K562 (cell line): ENCODE results near the gene ZMYND19. TPM values are rescaled to one million over a fixed set of nuclear protein-coding genes. Genes with fewer than 3 reads are reported as not detected.

Source experiments
- ATAC-seq: fragments of 200-7000 bp; cut with Tn5 transposase; 3 replicates; pipeline ENCODE4 v1.9.1; 2020; ENCODE audit warnings: moderate library complexity
- BruUV-seq: library from RNA; stranded (reverse); fragments of 400-500 nt; replicated peaks from 2 replicates; lab custom pipeline; 2021; lab: Mats Ljungman, UMichigan
- CTCF ChIA-PET: fragments of 300-600 bp; formaldehyde crosslinking; extraction: SDS; loops from one replicate; lab custom pipeline; 2021; ENCODE audit warnings: low intra/inter-chr PET ratio; lab: Yijun Ruan, JAX
- POLR2A ChIA-PET: fragments of 300-600, 350-650 bp; sonication (Branson Sonifier 250); formaldehyde crosslinking; extraction: SDS; loops from one replicate; lab custom pipeline; 2021; ENCODE audit warnings: antibody characterized with exemption, inconsistent platforms; lab: Yijun Ruan, JAX
- DNase-seq, 4 experiments: peaks; one replicate each; pipeline versions ENCODE4 v3.0.0 to v3.0.0-alpha.2; 2011 to 2018; ENCODE audit warnings: low spot score in 3 of 4, mixed read lengths in 3 of 4; ENCODE audit errors: extremely low read depth in 1 of 4
- FAIRE-seq: peaks from 2 replicates; lab custom pipeline; 2011; peaks lifted over from hg19 to GRCh38; lab: Jason Lieb, UNC
- H2AFZ ChIP-seq: 2 replicates; pipeline ENCODE4 v1.6.0; 2011; ENCODE audit warnings: low read depth, low read length, control low read depth, inconsistent platforms
- H3K27ac ChIP-seq: fragments of 200-600 bp; 3 replicates; pipeline ENCODE4 v1.8.0; 2011; ENCODE audit warnings: low read depth, mild to moderate bottlenecking, control low read depth, inconsistent platforms, low read length, moderate library complexity, mixed read lengths; ENCODE audit errors: extremely low read depth
- H3K27me3 ChIP-seq, 2 experiments: fragments of 300-600 bp in 1 of 2; 2 replicates in 1 of 2; 3 replicates in 1 of 2; pipeline versions ENCODE4 v1.6.0 to v1.8.0; 2011; ENCODE audit warnings: inconsistent platforms in 2 of 2, low read length in 2 of 2, mild to moderate bottlenecking in 1 of 2, mixed read lengths in 1 of 2, moderate library complexity in 1 of 2; ENCODE audit not compliant: control insufficient read depth in 2 of 2, insufficient read depth in 2 of 2
- H3K36me3 ChIP-seq: fragments of 300-600 bp; 3 replicates; pipeline ENCODE4 v1.8.0; 2011; ENCODE audit warnings: mild to moderate bottlenecking, low read length, inconsistent platforms; ENCODE audit not compliant: control insufficient read depth, insufficient read depth
- H3K4me1 ChIP-seq, 2 experiments: fragments of 200-600 bp in 1 of 2; replicated peaks in 1 of 2; 2 replicates in 1 of 2; 3 replicates in 1 of 2; pipeline versions ENCODE4 v1.5.1 to v1.8.0; 2011; ENCODE audit warnings: inconsistent platforms in 2 of 2, low read length in 2 of 2, mild to moderate bottlenecking in 1 of 2, mixed read lengths in 1 of 2, moderate library complexity in 1 of 2; ENCODE audit not compliant: control insufficient read depth in 2 of 2, insufficient read depth in 2 of 2
- H3K4me2 ChIP-seq: 2 replicates; pipeline ENCODE4 v1.6.1; 2011; ENCODE audit warnings: low read length, control low read depth, inconsistent platforms, mixed read lengths; ENCODE audit not compliant: insufficient read depth
- H3K4me3 ChIP-seq: fragments of 200-600 bp; sonication (generic), shearing (Covaris generic); 2 replicates; pipeline ENCODE4 v1.5.1; 2016; ENCODE audit warnings: control low read depth, inconsistent platforms
- H3K79me2 ChIP-seq: fragments of 200-600 bp; 3 replicates; pipeline ENCODE4 v1.8.0; 2011; ENCODE audit warnings: low read length, inconsistent platforms; ENCODE audit not compliant: control insufficient read depth, insufficient read depth
- H3K9ac ChIP-seq, 2 experiments: 2 replicates each; pipeline versions ENCODE4 v1.6.0 to v1.6.1; 2011; ENCODE audit warnings: low read depth in 2 of 2, low read length in 2 of 2, control low read depth in 1 of 2, inconsistent platforms in 1 of 2, mild to moderate bottlenecking in 1 of 2, mixed read lengths in 1 of 2; ENCODE audit not compliant: insufficient read depth in 1 of 2
- H3K9me1 ChIP-seq: one replicate; pipeline ENCODE4 v1.6.0; 2011; ENCODE audit warnings: inconsistent platforms, mild to moderate bottlenecking, low read length, moderate library complexity; ENCODE audit not compliant: control insufficient read depth, insufficient read depth
- H3K9me3 ChIP-seq: replicated peaks from 2 replicates; pipeline ENCODE4 v1.5.1; 2011; ENCODE audit warnings: low read depth, low read length, inconsistent platforms; ENCODE audit not compliant: control insufficient read depth, insufficient read depth
- H4K20me1 ChIP-seq: replicated peaks from 2 replicates; pipeline ENCODE4 v1.6.1; 2011; ENCODE audit warnings: low read length, inconsistent platforms, mixed read lengths; ENCODE audit not compliant: control insufficient read depth, insufficient read depth
- CHD1 ChIP-seq: fragments of 200-600 bp; sonication (generic); IDR thresholded peaks from one replicate; pipeline ENCODE4 v1.6.1; 2012; ENCODE audit warnings: mild to moderate bottlenecking, moderate library complexity, low read length, inconsistent platforms
- DPF2 ChIP-seq: fragments of 450-650 bp; IDR thresholded peaks from 2 replicates; pipeline ENCODE4 v1.6.1; 2016
- KDM1A ChIP-seq, 2 experiments: fragments of 450-650 bp; IDR thresholded peaks; 2 replicates each; pipeline ENCODE4 v1.6.1; 2016; ENCODE audit warnings: mild to moderate bottlenecking in 2 of 2
- MXI1 ChIP-seq: IDR thresholded peaks from 2 replicates; pipeline ENCODE4 v1.6.1; 2011; ENCODE audit warnings: low read depth, mild to moderate bottlenecking, improper control_type of control experiment, low read length
- MYC ChIP-seq, 2 experiments: fragments of 250-450 bp in 1 of 2; sonication (Bioruptor Pico) in 1 of 2; IDR thresholded peaks; 2 replicates each; pipeline versions ENCODE4 v1.5.1 to v1.6.1; 2012 to 2021; ENCODE audit warnings: low read depth in 2 of 2, borderline replicate concordance in 1 of 2, improper control_type of control experiment in 1 of 2, low read length in 1 of 2, mild to moderate bottlenecking in 1 of 2, moderate library complexity in 1 of 2
- NR1H2 ChIP-seq: sonication (generic); formaldehyde crosslinking; IDR thresholded peaks from 2 replicates; pipeline ENCODE4 v1.4.0; 2020; ENCODE audit warnings: mild to moderate bottlenecking, missing genetic modification reagents
- POLR2A ChIP-seq: fragments of 450-650 bp; conservative IDR thresholded peaks from 2 replicates; pipeline ENCODE4 v1.6.1; 2016
- TAF1 ChIP-seq: IDR thresholded peaks from 2 replicates; pipeline ENCODE4 v1.6.1; 2011; ENCODE audit warnings: mild to moderate bottlenecking, low read length, moderate library complexity; ENCODE audit not compliant: insufficient read depth, control insufficient read depth, severe bottlenecking; ENCODE audit errors: extremely low read depth
- ZNF282 ChIP-seq: sonication (generic); formaldehyde crosslinking; IDR thresholded peaks from 2 replicates; pipeline ENCODE4 v1.8.1; 2023; ENCODE audit warnings: missing genetic modification reagents
- ZNF76 ChIP-seq: fragments of 250-450 bp; sonication (Bioruptor Pico); IDR thresholded peaks from 2 replicates; pipeline ENCODE4 v1.4.0; 2020; ENCODE audit warnings: mild to moderate bottlenecking, moderate library complexity, borderline replicate concordance
- WGBS: fragments of 100-300 bp; shearing (Covaris generic); methylation state at CpG from one replicate; pipeline ENCODE4 v1.1.6; 2016; ENCODE audit warnings: low coverage, mixed read lengths; ENCODE audit not compliant: insufficient coverage; ENCODE audit errors: missing lambda C conversion rate; 5-methylcytosine and 5-hydroxymethylcytosine counted together
- in situ Hi-C: fragments of 300-500 bp; cut with MboI; formaldehyde crosslinking; loops from 4 replicates; pipeline ENCODE4 v1.15.0; 2018; ENCODE audit warnings: inconsistent platforms, mixed read lengths
- intact Hi-C: fragments of 100-400 bp; cut with micrococcal nuclease; formaldehyde crosslinking; loops from 2 replicates; pipeline ENCODE4 v1.14.2; 2022
- polyA plus RNA-seq, 8 experiments: library from polyadenylated mRNA; depleted of rRNA in 4 of 8; stranded (reverse) in 5 of 8; unstranded in 3 of 8; fragments of >200 nt; fragmentation: Nextera tagmentation in 2 of 8; fragmentation: Illumina TruSeq in 1 of 8; extraction: Ambion mirVana in 2 of 8; extraction: Trizol in 1 of 8; gene quantifications; 2 replicates each; pipeline versions ENCODE4 v1.2.1 to v1.2.3, GENCODE V29; 2011 to 2014; ENCODE audit warnings: inconsistent platforms in 1 of 8, missing spikeins in 1 of 8
- total RNA-seq, 7 experiments: library from RNA; depleted of rRNA in 6 of 7; stranded (reverse); fragments of >200 nt in 6 of 7; fragmentation: Illumina TruSeq in 2 of 7; extraction: Trizol in 2 of 7; gene quantifications; 2 replicates each; pipeline versions ENCODE4 v1.2.1 to v1.2.3, GENCODE V29; 2011 to 2021; ENCODE audit warnings: low replicate concordance in 1 of 7
- TF ChIP-seq, protein P1 (sequence below): sonication (generic); formaldehyde crosslinking; IDR thresholded peaks from 2 replicates; pipeline ENCODE4 v1.8.1; 2023; ENCODE audit warnings: mild to moderate bottlenecking, missing genetic modification reagents
- TF ChIP-seq, protein P2 (sequence below): fragments of 450-650 bp; IDR thresholded peaks from 2 replicates; pipeline ENCODE4 v1.6.1; 2016; ENCODE audit warnings: borderline replicate concordance
- TF ChIP-seq, protein P3 (sequence below): fragments of 250-450 bp; sonication (Bioruptor Pico); IDR thresholded peaks from 2 replicates; pipeline ENCODE4 v1.8.0; 2022; ENCODE audit warnings: inconsistent platforms, mild to moderate bottlenecking, moderate library complexity, borderline replicate concordance

The ZMYND19 gene
- total and polyA plus RNA-seq, 9 of the 15 experiments (the other 6 are each of a cell fraction or from before 2014, with no cell fraction given) = 1.0 to 86.7 (median 44.0) TPM

DNA sequence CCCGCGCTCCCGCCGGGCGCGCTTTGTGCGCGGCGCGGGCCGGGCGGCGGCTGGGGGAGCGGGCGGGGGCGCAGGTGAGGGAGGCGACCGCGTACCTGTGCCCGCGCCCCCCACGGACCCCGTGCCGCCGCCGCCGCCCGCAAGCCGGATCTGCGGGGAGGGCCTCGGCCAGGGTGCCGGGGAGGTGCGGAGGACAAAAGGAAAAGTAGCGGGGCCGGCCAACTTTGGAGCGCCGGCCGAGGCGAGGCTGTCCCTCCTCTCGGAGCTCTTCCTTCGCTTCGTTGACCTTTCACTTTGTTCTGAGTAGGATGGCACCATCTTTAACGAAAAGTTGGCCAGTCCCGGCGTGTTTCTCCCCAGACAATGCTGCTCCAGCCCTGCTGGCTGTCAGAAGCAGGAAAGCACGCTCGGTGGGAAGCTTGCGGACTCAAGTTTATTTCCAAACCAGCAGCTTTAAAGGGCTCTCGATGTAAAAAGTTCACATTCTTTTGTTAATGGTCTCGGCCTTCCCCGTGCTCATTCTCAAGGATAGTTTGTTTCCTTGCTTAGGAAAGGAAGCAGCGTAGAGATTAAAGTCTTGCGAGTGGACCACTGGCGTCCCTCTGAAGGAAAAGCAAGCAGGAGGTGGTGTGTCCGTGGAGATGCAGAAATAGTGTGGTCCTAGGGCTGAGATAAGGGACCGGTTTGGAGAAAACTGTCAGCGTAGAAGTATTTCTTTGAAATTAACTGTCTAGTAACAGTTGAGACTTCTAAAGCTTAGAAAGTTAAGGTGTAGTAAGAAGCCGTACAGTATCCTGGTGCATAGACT lies 29.1 kb upstream of the ZMYND19 start:
- peak overlapping the region; percentile 69 for H3K27ac ChIP-seq
- WGBS = 1% methylated on average over 36 of the region's 58 CpGs
- ChIA-PET CTCF (no interaction called here), POLR2A (interaction anchor here (0.5 to 1.7 kb wide), 13 partner anchors 8 to 484 kb away, joined by 3 to 11 read pairs (median 4); partner anchors contain the start of genes ARRDC1 and ZMYND19)
- intact Hi-C loops (loop anchor here (5.0 kb wide), 1 partner anchor 48 kb away; no protein-coding TSS in a partner anchor), in situ Hi-C loops (no loop called here)
- peak overlapping the region; percentile 68 for H2AFZ ChIP-seq
- peak overlapping the region; percentile 93 for H3K4me2 ChIP-seq
- H3K9me1 ChIP-seq = no peaks in the 10 kb centered on the region
- ATAC-seq = peak; percentile 23
- peaks cover 72% of the 10 kb centered on the region for H3K79me2 ChIP-seq
- H3K9me3 ChIP-seq = no peaks in the 10 kb centered on the region
- peak in 2 of 4 experiments; percentile 52 to 58 for DNase-seq
- BruUV-seq = no TSS peak
- H3K4me3 ChIP-seq = peak overlapping the region; percentile 68
- H3K4me1 ChIP-seq = peaks cover 29 to 44% of the 10 kb centered on the region in 2 experiments
- no peaks in the 10 kb centered on the region for H3K27me3 ChIP-seq
- H3K9ac ChIP-seq = peak overlapping the region; percentile 79 to 98
- H4K20me1 ChIP-seq = peaks cover 4% of the 10 kb centered on the region
- FAIRE-seq = peak; percentile 82
- peaks cover 55% of the 10 kb centered on the region for H3K36me3 ChIP-seq
- 0 out of 2 replicates have a peak, but pooled peaks have one; percentile 38 for TF ChIP-seq NR1H2 (CRISPR knock-in tag)
- peak; percentile 66 for TF ChIP-seq CHD1
- peak; percentile 30 for TF ChIP-seq TAF1
- TF ChIP-seq, protein P1, sequence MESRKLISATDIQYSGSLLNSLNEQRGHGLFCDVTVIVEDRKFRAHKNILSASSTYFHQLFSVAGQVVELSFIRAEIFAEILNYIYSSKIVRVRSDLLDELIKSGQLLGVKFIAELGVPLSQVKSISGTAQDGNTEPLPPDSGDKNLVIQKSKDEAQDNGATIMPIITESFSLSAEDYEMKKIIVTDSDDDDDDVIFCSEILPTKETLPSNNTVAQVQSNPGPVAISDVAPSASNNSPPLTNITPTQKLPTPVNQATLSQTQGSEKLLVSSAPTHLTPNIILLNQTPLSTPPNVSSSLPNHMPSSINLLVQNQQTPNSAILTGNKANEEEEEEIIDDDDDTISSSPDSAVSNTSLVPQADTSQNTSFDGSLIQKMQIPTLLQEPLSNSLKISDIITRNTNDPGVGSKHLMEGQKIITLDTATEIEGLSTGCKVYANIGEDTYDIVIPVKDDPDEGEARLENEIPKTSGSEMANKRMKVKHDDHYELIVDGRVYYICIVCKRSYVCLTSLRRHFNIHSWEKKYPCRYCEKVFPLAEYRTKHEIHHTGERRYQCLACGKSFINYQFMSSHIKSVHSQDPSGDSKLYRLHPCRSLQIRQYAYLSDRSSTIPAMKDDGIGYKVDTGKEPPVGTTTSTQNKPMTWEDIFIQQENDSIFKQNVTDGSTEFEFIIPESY (CRISPR knock-in tag) = 0 out of 2 replicates have a peak, but pooled peaks have one; percentile 40
- TF ChIP-seq MXI1 = peak; percentile 77; the same call in 1 of the 2 replicates
- 0 out of 2 replicates have a peak, but pooled peaks have one; percentile 35 for TF ChIP-seq MYC (IDR thresholded peaks at IDR 0.05; ENCODE audit: low read depth, low read length)
- no peak for TF ChIP-seq MYC (CRISPR knock-in tag; IDR thresholded peaks at IDR 0.05; ENCODE audit: borderline replicate concordance, low read depth)
- TF ChIP-seq ZNF282 (CRISPR knock-in tag) = no peak
- TF ChIP-seq DPF2 = 0 out of 2 replicates have a peak, but pooled peaks have one; percentile 16
- TF ChIP-seq, protein P2, sequence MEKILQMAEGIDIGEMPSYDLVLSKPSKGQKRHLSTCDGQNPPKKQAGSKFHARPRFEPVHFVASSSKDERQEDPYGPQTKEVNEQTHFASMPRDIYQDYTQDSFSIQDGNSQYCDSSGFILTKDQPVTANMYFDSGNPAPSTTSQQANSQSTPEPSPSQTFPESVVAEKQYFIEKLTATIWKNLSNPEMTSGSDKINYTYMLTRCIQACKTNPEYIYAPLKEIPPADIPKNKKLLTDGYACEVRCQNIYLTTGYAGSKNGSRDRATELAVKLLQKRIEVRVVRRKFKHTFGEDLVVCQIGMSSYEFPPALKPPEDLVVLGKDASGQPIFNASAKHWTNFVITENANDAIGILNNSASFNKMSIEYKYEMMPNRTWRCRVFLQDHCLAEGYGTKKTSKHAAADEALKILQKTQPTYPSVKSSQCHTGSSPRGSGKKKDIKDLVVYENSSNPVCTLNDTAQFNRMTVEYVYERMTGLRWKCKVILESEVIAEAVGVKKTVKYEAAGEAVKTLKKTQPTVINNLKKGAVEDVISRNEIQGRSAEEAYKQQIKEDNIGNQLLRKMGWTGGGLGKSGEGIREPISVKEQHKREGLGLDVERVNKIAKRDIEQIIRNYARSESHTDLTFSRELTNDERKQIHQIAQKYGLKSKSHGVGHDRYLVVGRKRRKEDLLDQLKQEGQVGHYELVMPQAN = 0 out of 2 replicates have a peak, but pooled peaks have one; percentile 46
- no peak for TF ChIP-seq ZNF76 (CRISPR knock-in tag)
- TF ChIP-seq POLR2A = peak; percentile 20; the same call in 1 of the 2 replicates
- TF ChIP-seq, protein P3, sequence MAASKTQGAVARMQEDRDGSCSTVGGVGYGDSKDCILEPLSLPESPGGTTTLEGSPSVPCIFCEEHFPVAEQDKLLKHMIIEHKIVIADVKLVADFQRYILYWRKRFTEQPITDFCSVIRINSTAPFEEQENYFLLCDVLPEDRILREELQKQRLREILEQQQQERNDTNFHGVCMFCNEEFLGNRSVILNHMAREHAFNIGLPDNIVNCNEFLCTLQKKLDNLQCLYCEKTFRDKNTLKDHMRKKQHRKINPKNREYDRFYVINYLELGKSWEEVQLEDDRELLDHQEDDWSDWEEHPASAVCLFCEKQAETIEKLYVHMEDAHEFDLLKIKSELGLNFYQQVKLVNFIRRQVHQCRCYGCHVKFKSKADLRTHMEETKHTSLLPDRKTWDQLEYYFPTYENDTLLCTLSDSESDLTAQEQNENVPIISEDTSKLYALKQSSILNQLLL = no peak
- no peak for TF ChIP-seq KDM1A (IDR thresholded peaks at IDR 0.05)
